ENCODE results near the gene UNC119B.
"Not testable (repeated sequence)": the region's sequence is repeated elsewhere in the genome, so short reads cannot be mapped to it uniquely, and the experiment has no call there.

UNC119B gene

DNA sequence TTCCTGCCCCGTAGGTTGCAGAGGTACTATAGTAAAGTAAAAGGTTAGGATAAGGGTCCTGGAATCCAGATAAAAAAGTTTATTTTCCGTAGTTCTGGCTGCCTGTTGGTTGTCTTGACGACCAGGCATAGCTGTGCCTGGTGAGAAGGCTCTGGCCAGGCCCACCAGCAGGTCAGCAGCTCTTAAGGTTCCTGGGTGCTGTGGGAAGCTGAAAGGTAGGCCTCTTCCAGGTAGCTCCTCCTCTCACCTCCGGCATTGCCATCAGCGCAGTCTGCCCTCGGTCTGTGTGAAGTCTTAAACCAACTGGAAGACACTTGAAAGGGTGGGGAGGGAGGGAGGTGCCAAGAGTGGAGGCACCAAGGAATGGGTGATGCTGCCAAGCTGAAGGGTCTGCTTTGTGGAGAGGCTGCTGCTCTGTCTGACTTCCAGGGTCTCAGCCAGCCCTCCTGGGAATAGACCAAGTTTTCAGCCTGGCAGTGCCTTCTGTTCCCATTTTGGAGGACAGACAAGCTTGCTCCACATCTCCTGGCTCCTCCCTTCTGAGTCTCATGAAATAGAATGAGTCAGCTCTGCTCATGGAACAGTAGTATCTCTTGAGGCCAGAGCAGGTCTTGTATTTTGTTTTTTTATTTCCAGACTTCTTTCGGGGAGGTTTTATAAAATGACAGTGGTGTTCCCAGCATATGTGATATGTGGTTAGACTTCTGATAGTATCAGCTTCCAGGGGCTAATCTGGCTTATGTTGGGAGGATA, 10.2 kb downstream of the UNC119B start:
- DNase-seq, result peak; percentile 51

DNA sequence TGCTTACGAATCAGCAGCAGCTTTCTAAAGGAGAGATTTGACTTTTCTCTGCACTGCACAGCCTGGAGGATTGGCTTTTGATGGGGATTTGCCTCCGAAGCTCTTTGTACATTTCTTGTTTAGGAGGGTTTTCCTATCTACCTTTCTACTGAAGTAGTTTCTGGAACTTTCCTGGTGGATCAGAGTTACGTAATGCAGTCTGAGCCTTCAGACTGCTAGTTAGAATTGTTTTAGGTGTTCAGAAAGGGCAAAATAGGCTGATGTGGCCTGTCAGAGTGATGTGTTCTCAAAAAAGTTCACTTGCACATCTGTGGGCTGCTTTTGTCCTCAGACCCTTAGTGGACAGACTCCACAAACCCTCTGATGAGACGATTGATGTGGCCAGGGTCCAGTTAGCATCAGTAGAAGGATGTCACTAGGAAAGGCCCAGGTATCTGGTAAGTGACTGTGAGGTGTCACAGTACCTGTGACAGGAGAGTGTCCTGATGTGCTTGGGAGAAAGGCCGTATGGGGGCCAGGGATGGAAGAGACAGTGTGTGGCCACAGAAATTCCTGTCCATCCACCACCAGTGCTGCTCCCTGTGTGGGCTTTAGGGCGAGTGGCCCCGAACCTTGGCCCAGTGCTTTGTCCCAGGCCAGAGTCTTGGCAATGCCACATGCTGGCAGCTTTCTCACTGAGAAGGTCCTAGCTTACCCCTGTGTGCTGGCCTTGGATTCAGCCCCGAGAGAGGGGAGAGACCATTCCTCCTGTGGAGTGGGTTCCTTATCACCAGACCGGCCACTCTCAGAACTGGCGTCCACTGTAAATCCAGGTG, 10.9 kb downstream of the UNC119B start:
- DNase-seq, result no peak

DNA sequence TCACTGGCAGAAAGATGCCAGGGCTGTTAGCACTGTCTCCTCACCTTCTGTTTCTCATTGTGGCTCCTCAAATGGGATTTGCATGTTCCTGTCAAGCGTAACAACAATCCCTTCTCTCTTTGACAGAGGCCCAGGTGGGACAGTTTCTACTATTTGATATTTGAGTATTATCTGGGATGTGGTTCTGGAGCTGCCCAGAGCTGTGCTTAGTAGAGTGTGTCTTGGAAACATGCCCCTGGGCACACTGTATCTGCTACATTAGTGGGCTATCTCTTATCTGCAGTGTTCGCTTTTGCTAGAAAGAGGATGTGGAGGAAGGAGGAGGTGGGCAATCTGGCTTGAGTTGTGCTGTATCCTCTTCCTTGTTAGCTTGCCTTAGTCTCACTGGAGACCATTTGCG, 11.6 kb downstream of the UNC119B start:
- no peak for DNase-seq

- no peak for DNase-seq
Observed at GRCh38 chr12:120722784-120723183, 12.5 kb downstream of the UNC119B start.

DNA sequence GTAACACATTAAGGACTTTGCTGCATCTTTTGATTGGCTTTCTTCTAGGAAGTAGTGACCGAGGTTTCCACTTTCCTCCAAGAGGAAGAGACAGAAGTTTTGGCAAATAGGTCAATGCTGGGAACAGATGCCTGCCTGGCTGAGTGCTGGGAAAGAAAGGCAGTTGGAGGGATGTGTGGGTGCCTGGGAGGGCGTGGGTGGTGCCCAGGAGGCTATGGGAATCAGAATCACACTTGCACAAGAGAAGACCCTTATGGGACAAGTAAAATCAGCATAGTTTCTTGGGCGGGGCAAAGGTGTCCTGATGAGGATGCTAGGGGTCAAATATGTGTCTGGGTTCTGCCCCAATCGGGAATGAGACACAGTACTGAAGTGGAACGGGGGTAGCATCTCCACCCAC, 14.5 kb downstream of the UNC119B start:
- no peak for DNase-seq

DNA sequence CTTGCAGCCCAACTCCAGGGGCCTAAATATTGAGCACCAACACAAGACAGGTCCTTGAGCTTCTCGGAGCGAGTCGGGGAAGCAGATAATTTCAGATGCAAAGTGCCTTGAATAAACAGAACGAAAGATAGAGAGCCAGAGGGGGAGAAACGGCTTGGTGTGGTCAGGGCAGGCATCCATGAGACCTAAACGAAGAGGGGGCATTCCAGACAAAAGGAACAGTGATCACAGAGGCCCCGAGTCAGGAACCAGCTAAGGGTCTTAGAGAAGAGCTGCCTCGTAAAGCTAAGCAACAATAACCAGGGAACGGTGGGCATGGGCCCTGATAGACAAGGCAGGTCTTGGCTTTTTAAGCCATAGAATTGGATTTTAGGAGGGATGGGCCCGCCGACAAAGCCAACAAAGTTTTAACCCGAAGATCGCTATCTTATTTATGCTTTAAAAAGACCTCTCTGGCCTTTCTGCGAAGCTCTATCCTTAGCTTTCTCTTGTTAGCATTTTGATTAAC, 14.9 kb downstream of the UNC119B start:
- no peak for DNase-seq

GRCh38 chr12:120725659-120726509, 15.6 kb downstream of the UNC119B start, which contains the start of gene ACADS:
Gene ACADS, plus strand, starts transcription at chr12:120725826. Its CDS starts 60 bp downstream, at chr12:120725886.
- DNase-seq, result peak; percentile 85

- no peak for DNase-seq
Observed at GRCh38 chr12:120726510-120726793, 16.2 kb downstream of the UNC119B start.

DNA sequence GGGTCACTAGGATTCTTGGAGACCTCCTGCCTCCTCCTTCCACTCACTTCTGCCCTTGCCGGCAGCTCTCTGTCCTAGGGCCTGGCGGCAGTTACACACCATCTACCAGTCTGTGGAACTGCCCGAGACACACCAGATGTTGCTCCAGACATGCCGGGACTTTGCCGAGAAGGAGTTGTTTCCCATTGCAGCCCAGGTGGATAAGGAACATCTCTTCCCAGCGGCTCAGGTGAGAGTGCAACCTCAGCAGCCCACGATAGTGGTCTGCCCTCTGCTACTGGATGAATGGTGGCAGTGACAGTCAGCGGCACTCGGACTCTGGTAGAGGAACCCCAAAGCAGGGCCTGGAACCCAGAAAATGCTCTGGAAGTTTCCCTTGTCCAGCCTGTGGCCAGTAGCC, 16.7 kb downstream of the UNC119B start:
- no peak for DNase-seq

DNA sequence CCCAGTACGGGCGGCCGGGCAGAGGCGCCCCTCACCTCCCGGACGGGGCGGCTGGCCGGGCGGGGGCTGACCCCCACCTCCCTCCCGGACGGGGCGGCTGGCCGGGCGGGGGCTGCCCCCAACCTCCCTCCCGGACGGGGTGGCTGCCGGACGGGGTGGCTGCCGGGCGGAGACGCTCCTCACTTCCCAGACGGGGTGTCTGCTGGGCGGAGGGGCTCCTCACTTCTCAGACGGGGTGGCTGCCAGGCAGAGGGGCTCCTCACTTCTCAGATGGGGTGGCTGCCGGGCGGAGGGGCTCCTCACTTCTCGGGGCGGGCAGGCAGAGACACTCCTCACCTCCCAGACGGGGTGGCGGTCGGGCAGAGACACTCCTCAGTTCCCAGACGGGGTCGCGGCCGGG, 21.9 kb downstream of the UNC119B start:
- DNase-seq, result not testable (repeated sequence)

DNA sequence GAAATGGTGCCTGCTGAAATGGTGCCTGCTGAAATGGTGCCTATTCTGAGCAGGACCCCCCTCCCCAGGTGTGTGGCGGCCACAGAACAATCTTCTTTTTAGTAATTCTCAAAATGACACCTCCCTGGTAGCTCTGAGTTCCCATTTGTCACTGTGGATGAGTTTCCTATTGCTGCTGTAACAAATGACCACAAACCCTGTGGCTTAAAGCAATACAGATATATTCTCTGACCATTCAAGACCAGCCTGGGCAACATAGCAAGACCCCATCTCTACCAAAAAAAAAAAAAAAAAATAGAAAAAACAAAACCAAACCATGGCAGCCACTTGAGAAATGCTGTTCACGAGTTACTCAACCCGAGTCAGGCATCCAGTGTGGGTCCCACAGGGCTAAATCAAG, 23.3 kb downstream of the UNC119B start:
- DNase-seq, result no peak

GRCh38 chr12:120734210-120734609, 24.0 kb downstream of the UNC119B start:
- DNase-seq, result no peak

DNA sequence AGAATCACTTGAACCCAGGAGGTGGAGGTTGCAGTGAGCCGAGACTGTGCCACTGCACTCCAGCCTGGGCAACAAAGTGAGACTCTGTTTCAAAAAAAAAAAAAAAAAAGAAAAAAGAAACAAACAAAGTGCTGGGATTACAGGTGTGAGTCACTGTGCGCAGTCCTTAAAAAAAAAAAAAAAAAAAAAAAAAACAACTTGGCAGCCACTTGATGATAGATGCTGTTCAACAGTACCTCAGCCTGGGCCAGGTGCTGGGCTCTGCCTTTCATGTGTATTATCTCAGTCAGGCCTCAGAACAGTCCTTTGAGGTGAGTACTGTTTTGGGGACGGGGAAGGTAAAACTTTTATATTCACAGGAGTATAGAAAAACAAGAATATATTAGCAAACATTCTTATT, 24.9 kb downstream of the UNC119B start:
- DNase-seq, result no peak

GRCh38 chr12:120736404-120737331, 26.4 kb downstream of the UNC119B start:
- DNase-seq, result no peak

DNA sequence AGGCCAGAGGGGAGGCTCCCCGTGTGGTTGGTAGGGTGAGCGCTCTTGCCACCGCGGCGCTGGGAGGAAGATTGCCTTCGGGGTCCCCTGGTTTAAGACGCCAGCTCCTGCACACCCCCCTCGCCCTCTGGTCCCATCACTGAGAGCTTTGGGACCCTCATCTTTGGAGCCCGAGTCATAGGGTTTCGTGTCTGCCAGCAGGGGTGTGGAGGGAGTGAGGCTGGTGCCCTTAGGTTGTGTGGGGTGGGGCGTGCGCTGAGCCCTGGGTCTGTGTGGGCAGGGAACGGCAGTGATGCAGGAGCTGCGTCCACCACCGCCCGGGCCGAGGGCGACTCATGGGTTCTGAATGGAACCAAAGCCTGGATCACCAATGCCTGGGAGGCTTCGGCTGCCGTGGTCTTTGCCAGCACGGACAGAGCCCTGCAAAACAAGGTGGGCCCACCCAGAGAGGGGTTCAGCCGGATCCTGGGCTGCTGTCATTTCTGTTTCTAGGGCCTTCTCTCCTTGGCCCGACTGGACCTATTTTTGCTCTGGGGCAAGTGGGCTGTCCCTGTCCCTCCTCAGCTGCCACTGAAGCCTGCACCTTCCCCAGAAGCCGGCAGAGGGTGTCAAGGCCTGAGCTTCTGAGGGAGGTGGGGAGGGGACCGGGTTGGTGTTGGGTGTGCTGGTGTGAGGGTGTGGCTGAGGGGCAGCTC, 27.4 kb downstream of the UNC119B start:
- DNase-seq, result no peak

DNA sequence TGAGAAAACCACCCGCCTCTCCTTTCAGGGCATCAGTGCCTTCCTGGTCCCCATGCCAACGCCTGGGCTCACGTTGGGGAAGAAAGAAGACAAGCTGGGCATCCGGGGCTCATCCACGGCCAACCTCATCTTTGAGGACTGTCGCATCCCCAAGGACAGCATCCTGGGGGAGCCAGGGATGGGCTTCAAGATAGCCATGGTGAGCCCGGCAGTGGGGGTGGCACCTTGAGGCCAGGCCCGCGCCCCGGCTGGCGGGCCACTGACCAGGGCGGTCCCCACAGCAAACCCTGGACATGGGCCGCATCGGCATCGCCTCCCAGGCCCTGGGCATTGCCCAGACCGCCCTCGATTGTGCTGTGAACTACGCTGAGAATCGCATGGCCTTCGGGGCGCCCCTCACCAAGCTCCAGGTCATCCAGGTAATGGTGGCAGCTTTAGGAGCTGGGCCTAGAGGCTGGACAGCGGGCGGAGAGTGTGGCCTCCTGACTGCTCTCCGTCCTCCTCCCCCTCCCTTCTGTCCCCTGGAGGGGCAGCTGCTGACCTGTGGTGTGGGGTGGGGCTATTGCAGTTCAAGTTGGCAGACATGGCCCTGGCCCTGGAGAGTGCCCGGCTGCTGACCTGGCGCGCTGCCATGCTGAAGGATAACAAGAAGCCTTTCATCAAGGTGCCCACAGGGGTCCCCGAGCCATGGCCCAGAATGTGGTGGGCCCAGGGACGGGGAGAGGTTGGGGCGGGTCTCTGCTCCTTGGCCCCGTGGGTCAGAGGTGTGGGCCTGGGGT, 28.2 kb downstream of the UNC119B start:
- no peak for DNase-seq

DNA sequence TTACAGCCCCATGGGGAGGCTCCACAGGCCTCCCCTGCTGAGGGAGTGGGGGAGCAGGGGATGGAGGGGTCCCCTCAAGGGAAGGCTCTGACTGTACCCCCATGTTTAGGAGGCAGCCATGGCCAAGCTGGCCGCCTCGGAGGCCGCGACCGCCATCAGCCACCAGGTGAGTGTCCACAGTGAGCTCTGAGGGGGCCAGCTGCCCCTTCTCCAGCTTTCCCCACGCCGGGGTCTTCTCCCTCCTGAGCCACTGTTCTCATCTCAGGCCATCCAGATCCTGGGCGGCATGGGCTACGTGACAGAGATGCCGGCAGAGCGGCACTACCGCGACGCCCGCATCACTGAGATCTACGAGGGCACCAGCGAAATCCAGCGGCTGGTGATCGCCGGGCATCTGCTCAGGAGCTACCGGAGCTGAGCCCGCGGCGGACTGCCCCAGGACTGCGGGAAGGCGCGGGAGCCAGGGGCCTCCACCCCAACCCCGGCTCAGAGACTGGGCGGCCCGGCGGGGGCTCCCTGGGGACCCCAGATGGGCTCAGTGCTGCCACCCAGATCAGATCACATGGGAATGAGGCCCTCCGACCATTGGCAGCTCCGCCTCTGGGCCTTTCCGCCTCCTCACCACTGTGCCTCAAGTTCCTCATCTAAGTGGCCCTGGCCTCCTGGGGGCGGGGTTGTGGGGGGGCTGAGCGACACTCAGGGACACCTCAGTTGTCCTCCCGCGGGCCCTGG, 28.9 kb downstream of the UNC119B start:
- no peak for DNase-seq

DNA sequence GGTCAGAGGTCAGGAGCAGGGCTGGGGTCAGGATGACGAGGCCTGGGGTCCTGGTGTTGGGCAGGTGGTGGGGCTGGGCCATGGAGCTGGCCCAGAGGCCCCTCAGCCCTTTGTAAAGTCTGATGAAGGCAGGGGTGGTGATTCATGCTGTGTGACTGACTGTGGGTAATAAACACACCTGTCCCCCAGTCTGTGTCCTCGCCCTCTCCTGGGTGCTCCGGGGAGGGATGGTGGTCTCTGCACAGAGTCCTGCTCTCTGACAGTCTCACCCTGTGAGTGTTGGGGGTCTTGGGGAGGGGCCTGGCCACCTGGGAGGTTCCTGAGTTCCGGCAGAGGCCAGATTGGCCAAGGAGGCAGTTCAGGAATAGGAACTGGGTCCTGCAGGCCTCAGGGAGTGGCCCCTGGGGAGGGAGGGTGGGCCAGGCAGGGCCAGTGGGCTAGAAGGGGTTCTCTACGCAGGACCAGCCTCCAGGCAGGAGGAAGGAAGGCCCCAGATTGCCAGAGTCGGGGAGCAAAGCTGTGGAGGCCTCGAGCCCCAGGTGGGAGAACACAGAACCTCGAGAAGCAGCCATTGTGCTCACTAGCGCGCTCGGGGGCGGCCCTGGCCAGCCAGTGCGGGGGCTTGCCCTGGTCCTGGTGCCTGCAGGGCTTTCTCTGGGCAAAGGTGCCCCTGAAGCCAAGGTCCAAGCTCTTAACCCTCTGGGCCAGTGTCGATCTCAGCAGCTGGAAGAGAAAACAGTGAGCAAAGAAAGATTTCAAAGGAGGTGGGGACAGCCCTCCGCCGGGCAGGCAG, 29.8 kb downstream of the UNC119B start:
- no peak for DNase-seq

- no peak for DNase-seq
Observed at GRCh38 chr12:120740871-120741270, 30.6 kb downstream of the UNC119B start.
